ENCODE data around the gene RPN1.

GRCh38 chr3:128697341-128697740 lies 46.7 kb upstream of the RPN1 start:
- TF ChIP-seq CTCF (IDR thresholded peaks at IDR 0.05; ENCODE audit: poor library complexity) (no peak), EZH2 (IDR thresholded peaks at IDR 0.05; ENCODE audit: borderline replicate concordance) (no peak), EZH2phosphoT487 (IDR thresholded peaks at IDR 0.05; ENCODE audit: low read depth, severe bottlenecking, unreplicated experiment) (no peak)
